ENCODE data around the gene IL17A.

IL17A gene

GRCh38 chr6:52186075-52186474 lies at the start of gene IL17A:
TSS of gene IL17A (plus strand) at chr6:52186375. CDS start at chr6:52186432, 57 bp downstream.
- no peak for DNase-seq

GRCh38 chr6:52136934-52137467 lies 49.2 kb upstream of the IL17A start:
- no peak for DNase-seq

- no peak for DNase-seq
These were observed 47.9 kb upstream of the IL17A start for GRCh38 chr6:52138284-52138683.

GRCh38 chr6:52139985-52140680 lies 46.0 kb upstream of the IL17A start:
- no peak for DNase-seq

GRCh38 chr6:52141596-52141995 lies 44.6 kb upstream of the IL17A start:
- no peak for DNase-seq

- no peak for DNase-seq
These were observed 43.6 kb upstream of the IL17A start for GRCh38 chr6:52142556-52142955.

- no peak for DNase-seq
These were observed 42.6 kb upstream of the IL17A start for GRCh38 chr6:52143551-52143950.

- no peak for DNase-seq
These were observed 41.7 kb upstream of the IL17A start for GRCh38 chr6:52144196-52145076.

- no peak for DNase-seq
These were observed 39.2 kb upstream of the IL17A start for GRCh38 chr6:52146851-52147445.

GRCh38 chr6:52149076-52149475 lies 37.1 kb upstream of the IL17A start:
- DNase-seq, result no peak

GRCh38 chr6:52149949-52150348 lies 36.2 kb upstream of the IL17A start:
- DNase-seq, result no peak

GRCh38 chr6:52152070-52152423 lies 34.1 kb upstream of the IL17A start:
- no peak for DNase-seq

- DNase-seq, result no peak
These were observed 33.4 kb upstream of the IL17A start for GRCh38 chr6:52152711-52153160.

- no peak for DNase-seq
These were observed 31.8 kb upstream of the IL17A start for GRCh38 chr6:52154381-52154780.

GRCh38 chr6:52155791-52156576 lies 30.2 kb upstream of the IL17A start:
- no peak for DNase-seq

- no peak for DNase-seq
These were observed 28.8 kb upstream of the IL17A start for GRCh38 chr6:52157301-52157941.

GRCh38 chr6:52160472-52161104 lies 25.6 kb upstream of the IL17A start:
- DNase-seq, result no peak

GRCh38 chr6:52161689-52162438 lies 24.3 kb upstream of the IL17A start:
- no peak for DNase-seq

- DNase-seq, result peak in 1 of 2 experiments; percentile 36
These were observed 23.0 kb upstream of the IL17A start for GRCh38 chr6:52162940-52163908.
